ENCODE data around the gene RNASE9.
"Not testable (repeated sequence)": the region's sequence is repeated elsewhere in the genome, so short reads cannot be mapped to it uniquely, and the experiment has no call there.

The RNASE9 gene

DNA sequence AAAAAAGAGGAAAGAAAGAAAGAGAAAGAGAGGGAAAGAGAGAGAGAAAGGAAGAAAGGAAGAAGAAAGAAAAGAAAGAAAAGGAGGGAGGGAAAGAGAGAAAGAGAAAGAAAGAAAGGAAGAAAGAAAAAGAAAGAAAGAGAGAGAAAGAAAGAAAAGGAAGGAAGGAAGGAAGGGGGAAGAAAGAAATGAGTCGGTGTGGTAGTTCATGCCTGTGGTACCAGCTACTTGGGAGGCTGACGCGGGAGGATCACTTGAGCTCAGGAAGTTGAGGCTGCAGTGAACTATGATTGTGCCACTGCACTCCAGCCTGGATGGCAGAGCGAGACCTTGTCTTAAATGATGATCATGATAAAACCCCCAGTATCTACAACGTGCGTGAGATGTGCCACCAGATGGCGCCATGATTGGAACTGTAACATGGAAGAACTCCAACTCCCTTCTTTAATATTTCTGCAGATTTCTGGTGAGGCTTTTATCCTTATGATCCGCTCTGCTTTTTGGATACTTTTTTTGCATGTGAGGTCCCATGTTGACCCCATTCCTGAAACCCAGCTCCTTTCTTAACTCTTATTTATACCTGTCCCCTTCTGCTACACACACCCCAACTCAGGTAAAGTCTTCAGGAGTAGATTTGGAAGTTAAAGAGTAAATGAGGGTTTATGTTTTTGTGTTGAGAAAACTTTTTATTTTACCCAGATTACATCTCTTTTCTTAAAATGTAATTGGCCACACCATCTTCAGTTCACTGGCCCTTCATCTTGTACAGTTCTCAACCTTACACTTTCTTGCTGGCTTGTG lies 29.9 kb downstream of the RNASE9 start:
- peak in 7 of 10 donors; percentile 36 to 88 (median 57) for DNase-seq
- intact Hi-C loops (cut with DNase I) = loop anchor here (1.0 to 5.0 kb wide), 2 partner anchors 78 to 161 kb away; no protein-coding TSS in a partner anchor

GRCh38 chr14:20529806-20530205 lies 31.0 kb downstream of the RNASE9 start:
- intact Hi-C loops (cut with DNase I) = loop anchor here (5.0 kb wide), 1 partner anchor 162 kb away; no protein-coding TSS in a partner anchor

DNA sequence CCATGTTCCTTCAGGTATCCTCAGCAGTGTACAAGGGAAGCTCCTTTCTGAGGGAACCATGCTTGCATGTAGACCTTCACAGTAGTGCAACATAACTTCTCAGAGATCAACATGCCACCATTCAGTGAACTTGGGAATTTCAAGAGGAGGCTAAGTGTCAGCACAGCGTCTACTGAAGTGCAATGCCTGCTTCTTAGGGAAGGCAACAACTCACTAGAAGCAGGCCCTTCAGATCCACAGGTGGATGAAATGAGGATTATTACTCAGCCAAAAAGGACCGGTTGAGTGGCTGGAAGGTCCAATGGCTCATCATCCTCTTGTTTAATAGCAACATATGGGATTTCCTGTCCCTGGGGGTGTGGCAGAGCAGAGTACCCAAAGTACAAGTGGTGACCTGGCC lies 36.8 kb downstream of the RNASE9 start:
- intact Hi-C loops (cut with DNase I) = no loop called here

More at GRCh38 chr14:20529806-20530205, 31.0 kb downstream of the RNASE9 start:
- DNase-seq = no peak

DNA sequence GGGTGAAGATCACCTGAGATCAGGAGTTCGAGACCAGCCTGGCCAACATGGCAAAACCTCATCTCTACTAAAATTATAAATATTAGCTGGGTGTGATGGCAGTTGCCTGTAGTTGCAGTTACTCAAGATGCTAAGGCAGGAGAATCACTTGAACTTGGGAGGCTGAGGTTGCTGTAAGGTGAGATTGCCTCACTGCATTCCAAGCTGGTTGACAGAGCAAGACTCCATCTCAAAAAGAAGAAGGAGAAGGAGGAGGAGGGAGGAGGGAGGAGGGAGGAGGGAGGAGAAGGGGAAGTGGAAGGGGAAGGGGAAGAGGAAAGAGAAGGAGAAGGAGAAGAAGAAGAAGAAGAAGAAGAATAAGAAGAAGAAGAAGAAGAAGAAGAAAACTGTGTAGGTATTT lies 38.5 kb downstream of the RNASE9 start:
- intact Hi-C loops (cut with DNase I) = no loop called here
- DNase-seq = no peak

More for the DNA sequence above, 36.8 kb downstream of the RNASE9 start:
- DNase-seq = no peak

DNA sequence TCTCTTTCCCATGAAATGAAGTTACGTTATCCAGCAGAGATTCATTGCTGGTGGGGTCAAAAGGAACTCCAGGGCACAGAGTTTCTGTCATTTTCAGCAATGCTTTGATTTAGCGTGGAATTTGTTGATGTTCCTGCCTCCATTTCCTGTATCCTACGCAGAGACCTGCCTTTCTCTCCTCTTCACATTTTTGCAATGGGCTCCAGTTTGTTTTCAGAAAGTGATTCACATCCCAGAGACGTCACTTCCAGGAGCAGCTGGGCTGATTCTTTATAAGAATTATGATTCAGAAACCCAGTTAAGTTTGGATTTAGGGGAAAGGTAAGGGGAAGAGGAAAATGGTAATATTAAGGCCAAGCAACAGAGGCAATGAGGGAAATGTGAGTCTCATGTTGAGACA lies 43.9 kb downstream of the RNASE9 start:
- DNase-seq = no peak
- intact Hi-C loops (cut with DNase I) = no loop called here

- intact Hi-C loops (cut with DNase I) = no loop called here
- DNase-seq = no peak
Measured at GRCh38 chr14:20515846-20516245, 45.0 kb downstream of the RNASE9 start.

DNA sequence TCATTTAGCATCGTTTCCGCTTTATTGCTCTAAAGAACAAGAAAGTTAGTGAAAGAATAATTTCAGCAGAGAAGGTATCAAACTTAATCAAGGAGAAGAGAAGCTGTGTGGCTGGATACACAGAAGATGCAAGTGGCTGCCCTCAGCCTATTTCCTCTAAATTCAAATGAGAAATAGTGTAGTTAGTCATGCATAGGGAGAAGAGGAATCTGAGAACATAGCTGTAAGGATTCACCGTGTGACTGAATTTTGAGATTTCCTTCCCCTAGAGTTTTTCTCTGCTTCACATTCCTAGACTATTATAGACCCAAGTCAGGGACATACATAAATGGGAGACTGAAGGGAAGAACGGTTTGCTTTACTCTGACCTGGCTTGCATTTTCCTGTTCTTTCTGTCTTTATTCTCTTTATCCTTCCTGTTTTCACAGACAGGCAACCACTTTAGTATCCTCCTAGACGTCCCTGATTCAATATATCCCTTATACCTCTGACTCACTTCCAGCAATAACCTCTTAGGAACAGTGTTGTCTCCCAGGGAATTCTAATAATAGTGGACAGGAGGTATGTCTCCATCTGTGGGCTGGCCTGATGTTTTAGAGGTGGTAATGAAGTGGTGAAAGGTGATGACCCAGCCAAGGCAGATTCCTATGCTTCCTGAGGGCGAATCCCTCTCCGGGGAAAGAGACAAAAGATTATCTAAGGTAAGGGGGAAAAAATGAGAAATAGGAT lies 48.5 kb downstream of the RNASE9 start:
- no peak for DNase-seq
- intact Hi-C loops (cut with DNase I) = no loop called here

DNA sequence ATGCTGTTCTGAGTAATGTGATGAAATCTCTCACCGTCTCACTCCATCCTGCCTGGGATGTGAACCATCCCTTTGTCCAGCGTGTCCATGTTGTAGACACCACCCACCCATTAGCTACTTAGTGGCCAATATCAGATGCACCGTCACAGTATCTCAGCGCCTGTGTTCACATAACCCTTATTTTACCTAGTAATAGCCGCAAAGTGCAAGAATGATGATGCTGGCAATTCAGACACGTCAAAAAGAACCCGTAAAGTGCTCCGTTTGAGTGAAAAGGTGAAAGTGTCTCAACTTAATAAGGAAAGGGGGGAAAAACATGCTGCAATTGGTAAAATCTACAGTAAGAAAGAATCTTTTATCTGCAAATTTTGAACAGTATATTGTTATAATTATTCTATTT lies 52.5 kb downstream of the RNASE9 start:
- intact Hi-C loops (cut with DNase I) = no loop called here
- DNase-seq = no peak

DNA sequence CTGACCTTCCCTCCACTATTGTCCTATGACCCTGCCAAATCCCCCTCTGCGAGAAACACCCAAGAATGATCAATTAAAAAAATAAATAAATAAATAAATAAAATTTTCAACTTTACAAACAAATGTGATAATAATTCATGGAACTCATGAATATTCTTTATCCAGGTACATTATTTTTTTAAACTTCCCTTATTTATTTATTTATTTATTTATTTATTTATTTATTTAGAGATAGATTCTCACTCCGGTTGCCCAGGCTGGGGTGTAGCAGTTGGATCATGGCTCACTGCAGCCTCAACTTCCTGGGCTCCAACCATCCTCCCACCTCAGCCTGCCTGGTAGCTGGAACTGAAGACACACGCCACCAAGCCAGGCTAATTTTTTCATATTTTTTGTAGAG lies 53.3 kb downstream of the RNASE9 start:
- intact Hi-C loops (cut with DNase I); DNase-seq: not testable (repeated sequence)

- intact Hi-C loops (cut with DNase I) = not testable (repeated sequence)
Measured at GRCh38 chr14:20506752-20507151, 54.1 kb downstream of the RNASE9 start.

DNA sequence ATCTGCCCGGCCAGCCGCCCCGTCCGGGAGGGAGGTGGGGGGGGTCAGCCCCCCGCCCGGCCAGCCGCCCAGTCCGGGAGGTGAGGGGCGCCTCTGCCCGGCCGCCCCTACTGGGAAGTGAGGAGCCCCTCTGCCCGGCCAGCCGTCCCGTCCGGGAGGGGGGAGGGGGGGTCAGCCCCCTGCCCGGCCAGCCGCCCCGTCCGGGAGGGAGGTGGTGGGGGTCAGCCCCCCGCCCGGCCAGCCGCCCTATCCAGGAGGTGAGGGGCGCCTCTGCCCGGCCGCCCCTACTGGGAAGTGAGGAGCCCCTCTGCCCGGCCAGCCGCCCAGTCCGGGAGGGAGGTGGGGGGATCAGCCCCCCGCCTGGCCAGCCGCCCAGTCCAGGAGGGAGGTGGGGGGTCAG lies 54.6 kb downstream of the RNASE9 start:
- intact Hi-C loops (cut with DNase I) = not testable (repeated sequence)

More at GRCh38 chr14:20506752-20507151, 54.1 kb downstream of the RNASE9 start:
- not testable (repeated sequence) for DNase-seq

More for the DNA sequence above, 54.6 kb downstream of the RNASE9 start:
- DNase-seq = not testable (repeated sequence)

All from posterior cingulate gyrus (tissue), 11 donors.